ENCODE measurements around the gene SHROOM3.

- TF ChIP-seq CTCF (IDR thresholded peaks at IDR 0.05; ENCODE audit: extremely low read depth in 1 of 2, insufficient read depth in 1 of 2, low read depth in 1 of 2, low read length in 2 of 2) (no peak), MAX (IDR thresholded peaks at IDR 0.05; ENCODE audit: insufficient read depth, insufficient read length) (no peak), POLR2A (IDR thresholded peaks at IDR 0.05; ENCODE audit: low read depth, low read length) (no peak), EZH2 (IDR thresholded peaks at IDR 0.05; ENCODE audit: borderline replicate concordance, low read depth, low read length, severe bottlenecking) (no peak), GATA2 (IDR thresholded peaks at IDR 0.05; ENCODE audit: insufficient read depth, insufficient read length, low read depth, low read length) (no peak), JUN (IDR thresholded peaks at IDR 0.05; ENCODE audit: borderline replicate concordance, insufficient read depth, insufficient read length, low read depth) (no peak), POLR2AphosphoS5 (IDR thresholded peaks at IDR 0.05; ENCODE audit: insufficient read depth, low read depth, low read length) (no peak)
These were observed 155.8 kb downstream of the SHROOM3 start for GRCh38 chr4:76590798-76591281.

Data from endothelial cell of umbilical vein (primary cell).